OCI-LY1 (cell line): Measurements from ENCODE around the gene CCDC92.

Experiments used
- H2AFZ ChIP-seq: fragments of 200-600 bp; sonication (generic), shearing (Covaris generic); 2 replicates; pipeline ENCODE4 v1.6.0; 2014; ENCODE audit warnings: antibody characterized with exemption, mild to moderate bottlenecking, low read length
- H3F3A ChIP-seq: fragments of 200-600 bp; sonication (generic), shearing (Covaris generic); 2 replicates; pipeline ENCODE4 v1.6.0; 2014; ENCODE audit warnings: mild to moderate bottlenecking, antibody characterized with exemption, low read length, moderate library complexity; ENCODE audit not compliant: insufficient read depth
- H3K27ac ChIP-seq: fragments of 200-600 bp; sonication (generic); 2 replicates; pipeline ENCODE4 v1.5.1; 2014; ENCODE audit warnings: low read length, mixed run types, mild to moderate bottlenecking, low read depth; ENCODE audit not compliant: poor library complexity, severe bottlenecking
- H3K27me3 ChIP-seq: fragments of 200-600 bp; sonication (generic); 2 replicates; pipeline ENCODE4 v1.6.0; 2014; ENCODE audit warnings: antibody characterized with exemption, mild to moderate bottlenecking, low read length, moderate library complexity; ENCODE audit not compliant: insufficient read depth
- H3K36me3 ChIP-seq: fragments of 200-600 bp; sonication (generic); 2 replicates; pipeline ENCODE4 v1.6.1; 2014; ENCODE audit warnings: mild to moderate bottlenecking, antibody characterized with exemption, low read length, moderate library complexity, mixed read lengths; ENCODE audit not compliant: insufficient read depth
- H3K4me1 ChIP-seq: fragments of 200-600 bp; sonication (generic); 2 replicates; pipeline ENCODE4 v1.5.1; 2014; ENCODE audit warnings: mild to moderate bottlenecking, low read length, moderate library complexity; ENCODE audit not compliant: insufficient read depth, severe bottlenecking
- H3K4me2 ChIP-seq: fragments of 200-600 bp; sonication (generic), shearing (Covaris generic); 2 replicates; pipeline ENCODE4 v1.6.1; 2014; ENCODE audit warnings: low read length
- H3K4me3 ChIP-seq: fragments of 200-600 bp; sonication (generic); 2 replicates; pipeline ENCODE4 v1.5.1; 2014; ENCODE audit warnings: low read length, low read depth, mild to moderate bottlenecking, mixed read lengths; ENCODE audit not compliant: poor library complexity, severe bottlenecking
- H3K79me2 ChIP-seq: fragments of 200-600 bp; shearing (Covaris generic); 2 replicates; pipeline ENCODE4 v1.6.1; 2016; ENCODE audit warnings: mixed run types, low read length, mixed read lengths; ENCODE audit not compliant: insufficient read depth
- H3K9ac ChIP-seq: fragments of 200-600 bp; sonication (generic), shearing (Covaris generic); 2 replicates; pipeline ENCODE4 v1.6.1; 2014; ENCODE audit warnings: mild to moderate bottlenecking, low read length, mixed read lengths
- H3K9me2 ChIP-seq: fragments of 200-600 bp; sonication (generic), shearing (Covaris generic); 2 replicates; pipeline ENCODE4 v1.6.1; 2014; ENCODE audit warnings: low read depth, mild to moderate bottlenecking, low read length, mixed read lengths
- H3K9me3 ChIP-seq: fragments of 200-600 bp; shearing (Covaris generic); 2 replicates; pipeline ENCODE4 v1.6.1; 2014; ENCODE audit warnings: low read length, mixed read lengths
- H4K20me1 ChIP-seq: fragments of 200-600 bp; sonication (generic), shearing (Covaris generic); 2 replicates; pipeline ENCODE4 v1.6.0; 2016; ENCODE audit warnings: mild to moderate bottlenecking, low read length; ENCODE audit not compliant: insufficient read depth
- EZH2 ChIP-seq: fragments of 200-600 bp; sonication (generic), shearing (Covaris generic); IDR thresholded peaks from 2 replicates; pipeline ENCODE4 v1.8.0; 2017; ENCODE audit warnings: borderline replicate concordance, mixed run types, mild to moderate bottlenecking, antibody characterized with exemption, low read length, moderate library complexity, mixed read lengths
- TF ChIP-seq, protein P1 (sequence below): fragments of 200-600 bp; sonication (generic), shearing (Covaris generic); IDR thresholded peaks from 2 replicates; pipeline ENCODE4 v1.5.1; 2017; ENCODE audit warnings: mild to moderate bottlenecking, antibody characterized with exemption, low read length, moderate library complexity, mixed read lengths

CCDC92 gene

GRCh38 chr12:123991372-123991951, 18.8 kb upstream of the CCDC92 start:
- Histone ChIP-seq H3K4me3 (no peak overlapping the region), H4K20me1 (no peaks in the 10 kb centered on the region), H3K79me2 (no peaks in the 10 kb centered on the region), H3K27me3 (no peaks in the 10 kb centered on the region), H3K27ac (no peak overlapping the region), H3K4me2 (no peak overlapping the region), H3K9me2 (no peaks in the 10 kb centered on the region), H3K4me1 (peaks cover 36% of the 10 kb centered on the region), H2AFZ (no peak overlapping the region), H3K9ac (no peak overlapping the region), H3K36me3 (peaks cover 67% of the 10 kb centered on the region; the same call in 1 of the 2 replicates), H3K9me3 (no peaks in the 10 kb centered on the region), H3F3A (no peaks in the 10 kb centered on the region)
- TF ChIP-seq EZH2: no peak
- TF ChIP-seq, protein P1, sequence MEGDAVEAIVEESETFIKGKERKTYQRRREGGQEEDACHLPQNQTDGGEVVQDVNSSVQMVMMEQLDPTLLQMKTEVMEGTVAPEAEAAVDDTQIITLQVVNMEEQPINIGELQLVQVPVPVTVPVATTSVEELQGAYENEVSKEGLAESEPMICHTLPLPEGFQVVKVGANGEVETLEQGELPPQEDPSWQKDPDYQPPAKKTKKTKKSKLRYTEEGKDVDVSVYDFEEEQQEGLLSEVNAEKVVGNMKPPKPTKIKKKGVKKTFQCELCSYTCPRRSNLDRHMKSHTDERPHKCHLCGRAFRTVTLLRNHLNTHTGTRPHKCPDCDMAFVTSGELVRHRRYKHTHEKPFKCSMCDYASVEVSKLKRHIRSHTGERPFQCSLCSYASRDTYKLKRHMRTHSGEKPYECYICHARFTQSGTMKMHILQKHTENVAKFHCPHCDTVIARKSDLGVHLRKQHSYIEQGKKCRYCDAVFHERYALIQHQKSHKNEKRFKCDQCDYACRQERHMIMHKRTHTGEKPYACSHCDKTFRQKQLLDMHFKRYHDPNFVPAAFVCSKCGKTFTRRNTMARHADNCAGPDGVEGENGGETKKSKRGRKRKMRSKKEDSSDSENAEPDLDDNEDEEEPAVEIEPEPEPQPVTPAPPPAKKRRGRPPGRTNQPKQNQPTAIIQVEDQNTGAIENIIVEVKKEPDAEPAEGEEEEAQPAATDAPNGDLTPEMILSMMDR: no peak

DNA sequence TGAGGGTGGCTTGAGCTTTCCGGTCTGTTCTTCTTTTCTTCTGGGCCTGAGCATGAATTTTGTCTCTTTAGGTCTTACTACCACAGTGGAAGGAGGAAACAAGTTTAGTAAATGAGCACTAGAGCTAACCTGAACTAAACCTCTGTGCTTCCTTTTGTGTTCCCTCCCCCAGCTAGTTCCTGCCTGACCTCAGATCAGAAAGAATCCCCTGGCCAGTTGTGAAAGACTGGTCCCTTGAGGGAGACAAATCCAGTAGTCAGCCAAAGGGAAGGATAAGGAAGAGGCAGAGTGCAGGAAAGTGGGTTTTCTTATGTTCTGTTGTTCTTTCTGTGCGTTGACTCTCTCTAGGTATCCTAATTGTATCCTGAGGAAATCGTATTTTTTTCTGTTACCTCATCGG, 17.9 kb upstream of the CCDC92 start:
- peaks cover 60% of the 10 kb centered on the region; the same call in 1 of the 2 replicates for H3K36me3 ChIP-seq
- H3K9me3 ChIP-seq: no peaks in the 10 kb centered on the region
- H3K4me2 ChIP-seq: no peak overlapping the region
- peak overlapping the region; percentile 36 for H3K27ac ChIP-seq
- H2AFZ ChIP-seq: no peak overlapping the region
- H3K9ac ChIP-seq: no peak overlapping the region
- H3K4me3 ChIP-seq: no peak overlapping the region
- H3K4me1 ChIP-seq: peaks cover 33% of the 10 kb centered on the region
- no peaks in the 10 kb centered on the region for H3F3A ChIP-seq
- no peak for TF ChIP-seq EZH2
- TF ChIP-seq, protein P1: no peak
- H3K9me2 ChIP-seq: no peaks in the 10 kb centered on the region
- no peaks in the 10 kb centered on the region for H3K27me3 ChIP-seq
- no peaks in the 10 kb centered on the region for H4K20me1 ChIP-seq
- H3K79me2 ChIP-seq: peaks cover under 1% of the 10 kb centered on the region; the same call in 1 of the 2 replicates

- TF ChIP-seq, protein P1: no peak
- TF ChIP-seq EZH2: no peak
- Histone ChIP-seq H3K9ac (no peak overlapping the region), H3F3A (no peaks in the 10 kb centered on the region), H3K4me2 (no peak overlapping the region), H3K4me1 (peaks cover 25% of the 10 kb centered on the region), H2AFZ (no peak overlapping the region), H3K9me2 (no peaks in the 10 kb centered on the region), H3K27me3 (no peaks in the 10 kb centered on the region), H3K9me3 (no peaks in the 10 kb centered on the region), H4K20me1 (no peaks in the 10 kb centered on the region), H3K4me3 (no peak overlapping the region), H3K36me3 (peaks cover 56% of the 10 kb centered on the region; the same call in 1 of the 2 replicates), H3K27ac (no peak overlapping the region), H3K79me2 (peaks cover 6% of the 10 kb centered on the region; the same call in 1 of the 2 replicates)
Measured at GRCh38 chr12:123989753-123990152, 17.1 kb upstream of the CCDC92 start.
